HG03439 (cell line): ENCODE measurements around the gene EME2.

Source experiments
- ATAC-seq: cut with Tn5 transposase; IDR thresholded peaks from one replicate; pipeline ENCODE4 v1.9.1; 2021; ENCODE audit warnings: mild to moderate bottlenecking, moderate library complexity; ENCODE audit not compliant: unreplicated experiment

The EME2 gene

DNA sequence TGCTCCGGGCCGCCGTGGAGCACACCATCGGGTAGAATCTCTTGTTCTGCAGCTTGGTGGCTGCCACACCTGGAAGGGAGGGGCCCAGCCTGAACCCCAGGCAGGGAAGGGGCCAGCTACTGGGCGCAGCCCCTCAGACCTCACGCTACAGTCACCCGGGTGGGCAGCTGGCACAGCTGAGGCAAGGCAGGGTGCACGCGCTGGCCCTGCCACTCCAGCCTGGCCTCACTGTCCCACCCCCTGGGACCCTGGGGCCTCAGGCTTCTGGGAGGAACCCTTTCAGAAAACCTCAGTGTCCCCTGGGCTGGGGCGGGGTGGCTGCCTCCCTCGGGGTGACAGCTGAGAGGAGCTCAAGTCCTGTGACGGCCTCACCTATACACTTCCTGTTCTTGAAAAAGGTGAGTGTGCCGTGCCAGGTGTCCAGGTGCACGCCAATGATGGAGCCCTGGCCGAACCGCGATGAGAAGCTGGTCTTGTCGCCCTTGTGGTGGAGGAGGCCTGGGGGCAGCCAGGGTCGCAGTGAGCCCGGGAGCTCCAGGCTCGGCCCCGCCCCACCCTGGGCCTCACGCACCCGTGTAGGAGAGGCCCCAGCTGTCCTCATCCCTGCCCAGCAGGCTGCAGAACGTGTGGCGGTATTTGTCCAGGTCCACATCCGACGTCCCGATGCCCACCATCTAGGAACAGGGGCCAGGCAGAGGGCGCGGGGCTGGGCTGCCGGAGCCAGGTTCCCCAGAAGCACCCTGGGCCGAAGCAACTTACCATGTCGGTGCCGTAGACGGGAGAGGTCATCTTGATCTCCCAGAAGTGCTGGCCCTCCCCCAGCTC lies 5.0 kb downstream of the EME2 start:
- ATAC-seq, result no peak

DNA sequence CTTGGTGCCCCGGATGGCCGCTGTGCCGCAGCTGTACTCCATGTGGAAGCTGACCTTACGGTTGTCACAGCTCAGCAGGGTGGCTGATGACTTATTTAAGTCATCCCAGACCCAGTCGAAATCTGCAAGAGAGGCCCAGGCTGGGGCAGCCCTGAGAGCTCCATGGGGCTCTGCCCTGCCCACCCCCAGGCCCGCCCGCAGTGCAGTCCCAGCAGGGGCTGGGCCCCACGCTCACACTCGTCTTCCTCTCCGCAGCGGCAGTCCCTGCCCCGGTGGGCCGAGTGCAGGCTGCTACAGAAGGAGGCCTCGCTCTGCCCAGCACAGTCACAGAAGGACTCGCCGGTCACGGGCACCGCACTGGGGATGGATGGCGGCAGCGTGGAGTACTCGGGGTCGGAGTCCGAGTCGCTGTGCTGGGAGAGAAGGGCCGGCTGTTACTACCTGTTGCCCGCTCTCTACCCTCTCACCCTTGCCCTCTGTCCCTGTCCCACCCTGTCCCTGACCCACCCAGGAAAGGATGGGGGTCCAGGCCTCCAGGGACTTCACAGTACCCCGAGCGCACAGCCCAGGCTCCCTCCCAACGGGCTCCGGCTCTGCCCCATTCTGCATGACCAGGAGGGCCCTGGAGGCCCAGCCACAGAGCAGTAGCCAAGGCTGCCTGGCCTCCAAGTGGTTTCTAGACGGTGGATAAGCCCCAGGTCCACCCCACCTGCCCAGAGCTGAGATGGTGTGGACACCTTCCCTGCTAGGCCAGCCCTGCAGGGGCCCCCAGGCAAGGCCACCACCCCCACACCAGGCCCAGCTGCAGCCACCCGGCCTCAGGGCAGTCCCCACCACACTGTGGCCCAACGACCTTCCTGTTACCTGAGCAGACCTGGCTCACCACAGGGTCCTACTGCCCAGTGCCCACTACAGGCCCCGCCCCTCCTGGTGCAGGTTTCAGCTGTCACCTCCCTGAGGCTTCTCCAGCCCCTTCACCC lies 5.9 kb downstream of the EME2 start:
- no peak for ATAC-seq

DNA sequence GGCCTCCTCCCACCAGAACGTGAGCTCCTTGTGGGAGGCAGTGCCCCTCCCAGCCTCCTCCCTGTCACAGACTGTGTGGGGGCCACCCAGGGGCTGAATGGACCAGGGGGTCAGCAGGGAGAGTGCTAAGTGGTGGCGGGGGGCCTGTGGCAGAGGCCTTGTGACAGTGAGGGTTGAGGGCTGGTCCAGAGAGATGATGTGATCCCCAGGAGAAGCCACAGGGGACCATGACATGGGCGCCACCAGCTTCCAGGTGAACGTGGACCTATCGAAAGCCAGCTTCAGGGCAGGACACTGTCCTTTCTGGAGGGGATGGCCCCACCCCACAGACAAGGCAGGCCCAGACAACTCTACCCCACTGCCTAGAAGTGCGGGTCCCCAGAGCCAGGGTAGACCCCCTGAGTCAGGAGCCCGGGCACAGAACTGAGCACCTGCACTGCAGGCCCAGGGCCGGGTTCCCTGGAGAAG lies 6.7 kb downstream of the EME2 start:
- ATAC-seq, result no peak

DNA sequence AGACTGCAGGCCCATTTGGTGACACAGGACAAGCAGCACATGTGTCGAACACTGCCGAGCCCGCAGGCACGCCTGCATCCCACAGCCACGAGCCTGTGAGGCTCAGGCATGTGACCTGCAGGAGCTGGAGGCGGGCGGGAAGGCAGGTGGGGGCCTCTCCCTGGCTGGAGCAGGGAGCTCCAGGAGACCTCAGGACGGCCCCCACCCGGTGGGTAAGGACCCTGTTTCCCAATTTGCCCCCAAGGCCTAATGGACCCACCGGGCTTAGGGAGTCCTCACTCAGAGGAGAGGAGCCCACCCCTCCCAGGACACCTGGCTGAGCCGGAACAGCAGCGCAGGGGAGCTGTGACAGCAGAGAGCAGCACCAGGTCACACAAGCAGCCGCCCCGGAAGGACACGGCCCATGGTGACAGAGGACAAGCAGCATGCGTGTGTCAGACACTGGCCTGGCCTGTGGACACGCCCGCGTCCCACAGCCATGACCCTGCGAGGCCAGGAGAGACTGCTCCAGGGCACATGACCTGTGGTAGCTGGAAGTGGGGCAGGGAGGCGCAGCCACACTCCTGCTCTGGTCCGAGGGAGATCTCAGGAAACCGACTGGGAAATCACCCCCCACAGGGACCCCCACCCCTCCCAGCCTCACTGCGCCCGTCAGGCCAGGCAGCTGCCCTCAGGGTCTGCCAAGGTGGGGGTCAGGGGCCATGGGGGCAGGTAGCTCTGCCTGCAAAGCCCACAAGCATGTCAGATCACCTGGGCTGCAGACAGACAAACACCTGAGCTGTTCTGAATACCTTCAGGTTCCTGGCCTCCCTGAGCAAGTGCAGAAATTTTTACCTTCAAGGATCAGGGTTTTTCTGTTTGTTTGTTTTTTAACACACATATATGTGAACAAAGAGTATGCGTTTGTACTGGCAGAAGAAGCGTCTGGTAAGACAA lies 7.4 kb downstream of the EME2 start:
- ATAC-seq, result no peak

DNA sequence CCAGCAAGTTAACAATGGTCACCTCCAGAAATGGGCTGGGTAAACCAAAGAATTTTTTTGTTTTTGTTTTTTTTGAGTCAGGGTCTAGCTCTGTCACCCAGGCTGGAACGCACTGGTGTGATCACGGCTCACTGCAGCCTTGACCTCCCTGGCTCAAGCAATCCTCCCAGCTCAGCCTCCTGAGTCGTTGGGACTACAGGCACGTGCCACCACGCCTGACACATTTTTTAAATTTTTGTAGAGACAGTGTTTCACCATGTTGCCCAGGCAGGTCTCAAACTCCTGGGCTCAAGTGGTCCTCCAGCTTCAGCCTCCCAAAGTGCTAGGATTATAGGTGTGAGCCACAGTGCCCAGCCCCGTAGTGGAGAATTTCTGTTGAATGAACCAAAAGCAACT lies 8.1 kb downstream of the EME2 start:
- no peak for ATAC-seq

DNA sequence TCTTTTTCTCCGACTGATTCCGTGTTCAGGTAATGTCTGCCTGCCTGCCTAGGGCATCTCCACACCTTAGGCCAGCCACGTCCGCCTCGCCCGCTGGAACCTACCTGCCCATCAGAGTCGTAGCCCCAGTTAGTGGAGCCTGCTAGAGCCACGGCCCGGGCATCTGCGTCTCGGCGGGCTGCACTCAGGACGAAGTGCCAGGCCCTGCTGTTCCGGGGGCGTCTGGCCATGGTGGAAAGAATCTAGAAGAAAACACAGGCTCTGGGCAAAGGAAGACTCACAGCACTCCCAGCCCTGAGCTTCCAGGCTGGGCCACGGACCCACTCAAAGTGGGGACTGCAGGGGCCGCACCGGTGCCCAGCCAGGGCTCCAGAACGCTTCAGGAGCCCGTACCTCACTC lies 8.6 kb downstream of the EME2 start:
- no peak for ATAC-seq

DNA sequence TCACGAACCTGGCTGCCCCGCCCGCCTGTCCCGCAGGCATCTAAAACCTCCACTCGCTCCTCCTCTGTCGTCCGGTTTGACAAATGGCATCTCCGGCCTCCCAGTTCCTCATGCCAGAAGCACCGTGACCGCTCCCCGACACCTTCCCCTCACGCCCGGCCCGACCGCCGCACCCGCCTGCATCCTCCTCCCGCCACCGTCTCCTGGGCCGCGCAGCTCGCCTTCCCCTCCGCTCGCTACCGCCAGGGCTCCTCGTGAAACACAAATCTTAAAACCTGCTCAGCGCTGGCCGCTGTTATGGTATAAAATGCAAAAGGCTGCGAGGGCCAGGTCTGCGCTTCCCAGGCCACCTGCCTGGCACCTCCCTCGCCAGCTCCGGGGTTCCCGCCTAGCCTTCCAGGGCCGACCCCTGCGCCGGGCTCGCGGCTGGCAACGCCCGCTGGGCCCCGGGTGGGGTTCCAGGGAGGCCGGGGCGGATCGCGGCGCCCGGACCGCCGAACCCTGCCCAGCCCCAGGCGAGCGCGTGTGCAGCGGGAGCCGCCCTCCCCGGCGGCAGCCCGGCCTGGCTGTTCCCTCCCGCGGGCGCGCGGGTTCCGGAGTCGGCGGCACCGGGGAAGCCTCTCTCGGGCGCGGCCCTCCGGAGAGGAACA lies 9.3 kb downstream of the EME2 start:
- ATAC-seq, result no peak

DNA sequence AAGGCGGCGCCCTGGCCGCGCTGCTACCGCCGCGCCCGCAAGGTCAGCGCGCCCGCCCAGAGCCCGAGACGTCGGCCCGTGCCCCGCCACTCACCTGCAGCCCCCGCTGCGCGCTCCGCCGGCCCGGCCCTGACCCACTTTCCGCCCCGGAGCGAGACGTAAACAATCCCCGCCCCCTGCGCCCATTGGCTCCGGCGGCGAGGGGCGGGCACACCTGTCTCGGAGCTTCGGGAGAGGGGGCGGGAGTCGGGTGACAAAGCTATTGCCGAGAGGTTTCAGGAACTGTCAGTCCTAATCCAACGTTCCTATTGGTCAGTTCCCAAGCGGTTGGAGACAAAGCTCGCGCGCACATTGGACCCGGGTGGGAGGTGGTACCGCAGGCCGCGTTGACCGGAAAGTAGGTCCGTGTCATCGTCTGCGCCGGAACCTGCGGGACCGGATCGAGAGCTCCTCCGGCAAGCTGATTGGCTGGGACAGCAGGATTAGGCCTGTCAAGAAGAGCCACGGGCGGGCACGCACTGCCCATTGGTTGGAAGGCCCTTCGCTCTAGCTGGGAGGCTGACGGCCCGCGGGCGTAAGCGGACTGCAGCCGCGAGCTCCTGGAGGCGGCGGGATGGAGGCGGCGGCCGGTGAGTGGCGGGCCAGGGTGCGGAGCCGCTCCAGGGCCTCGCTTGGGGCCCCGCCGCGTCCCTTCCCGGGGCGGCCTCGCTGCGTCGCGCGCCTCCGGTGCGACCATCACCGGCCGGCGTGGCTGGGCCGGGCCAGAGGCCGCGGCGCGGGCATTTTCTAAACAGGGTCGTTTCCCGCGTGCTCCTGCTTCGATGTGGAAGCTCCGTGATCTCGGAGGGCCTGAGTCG lies 10.0 kb downstream of the EME2 start, which contains the start of the genes NUBP2 and SPSB3:
Gene NUBP2 (plus strand): TSS at position 553 of the 857 bp plus-strand sequence. CDS start 61 bp downstream, at position 614.
Gene SPSB3 (minus strand): TSS at position 164 of the 857 bp plus-strand sequence. CDS start 1,088 bp downstream, outside the sequence.
- peak; percentile 82 for ATAC-seq

DNA sequence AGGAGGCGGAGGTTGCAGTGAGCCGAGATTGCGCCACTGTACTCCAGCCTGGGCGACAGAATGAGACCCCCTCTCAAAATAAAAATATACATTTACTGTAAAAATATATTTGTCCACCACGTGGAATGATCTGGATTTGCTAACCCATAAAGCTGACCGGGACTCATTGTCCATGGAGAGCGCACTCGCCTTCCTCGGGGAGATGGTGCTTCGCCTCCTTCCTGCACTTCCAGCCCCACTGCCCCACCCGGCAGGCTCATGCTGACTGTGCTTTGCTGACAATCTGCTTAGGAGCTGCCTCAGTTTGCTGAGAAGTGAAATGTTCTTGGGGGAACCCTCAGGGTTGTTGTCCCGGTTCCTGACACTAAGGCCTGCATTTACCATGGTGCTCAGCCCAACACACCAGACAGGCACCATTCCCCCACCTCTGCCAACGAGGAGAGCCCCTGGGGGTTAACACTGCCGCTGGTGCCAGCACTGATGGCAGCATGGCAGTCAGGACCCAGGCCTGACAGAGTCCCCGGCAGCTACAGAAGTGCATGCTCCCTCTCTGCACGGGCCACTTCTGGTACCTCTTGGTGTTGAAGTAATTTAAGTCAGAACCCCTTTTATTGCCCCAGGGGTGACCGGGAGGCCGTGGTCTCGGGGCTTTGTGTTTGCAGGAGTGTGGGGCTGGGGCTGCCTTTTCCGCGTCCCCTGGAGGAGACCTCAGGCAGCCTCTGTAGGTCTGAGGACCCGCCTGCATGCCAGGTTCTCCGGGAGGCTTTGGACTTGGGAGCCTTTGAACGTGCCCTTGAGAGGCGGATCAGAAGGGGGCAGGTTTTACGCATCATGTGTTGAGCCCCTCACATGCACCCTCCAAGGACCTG lies 12.6 kb downstream of the EME2 start:
- ATAC-seq, result no peak

DNA sequence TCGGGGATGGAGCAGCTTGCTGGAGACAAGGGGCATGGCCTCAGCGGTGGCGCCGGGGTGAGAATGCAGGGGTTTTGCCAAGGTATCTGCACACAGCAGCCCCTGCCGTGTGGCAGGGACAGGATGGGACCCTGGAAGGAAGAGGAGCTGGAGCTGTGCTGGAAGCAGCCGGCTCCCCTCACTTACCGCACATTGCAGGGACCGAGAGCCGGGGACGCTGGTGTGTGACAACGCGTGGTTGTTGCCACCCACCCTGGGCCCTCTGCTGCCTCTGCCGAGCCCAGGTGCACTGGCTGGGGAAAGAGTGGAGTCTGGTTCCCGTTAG lies 13.2 kb downstream of the EME2 start:
- no peak for ATAC-seq

DNA sequence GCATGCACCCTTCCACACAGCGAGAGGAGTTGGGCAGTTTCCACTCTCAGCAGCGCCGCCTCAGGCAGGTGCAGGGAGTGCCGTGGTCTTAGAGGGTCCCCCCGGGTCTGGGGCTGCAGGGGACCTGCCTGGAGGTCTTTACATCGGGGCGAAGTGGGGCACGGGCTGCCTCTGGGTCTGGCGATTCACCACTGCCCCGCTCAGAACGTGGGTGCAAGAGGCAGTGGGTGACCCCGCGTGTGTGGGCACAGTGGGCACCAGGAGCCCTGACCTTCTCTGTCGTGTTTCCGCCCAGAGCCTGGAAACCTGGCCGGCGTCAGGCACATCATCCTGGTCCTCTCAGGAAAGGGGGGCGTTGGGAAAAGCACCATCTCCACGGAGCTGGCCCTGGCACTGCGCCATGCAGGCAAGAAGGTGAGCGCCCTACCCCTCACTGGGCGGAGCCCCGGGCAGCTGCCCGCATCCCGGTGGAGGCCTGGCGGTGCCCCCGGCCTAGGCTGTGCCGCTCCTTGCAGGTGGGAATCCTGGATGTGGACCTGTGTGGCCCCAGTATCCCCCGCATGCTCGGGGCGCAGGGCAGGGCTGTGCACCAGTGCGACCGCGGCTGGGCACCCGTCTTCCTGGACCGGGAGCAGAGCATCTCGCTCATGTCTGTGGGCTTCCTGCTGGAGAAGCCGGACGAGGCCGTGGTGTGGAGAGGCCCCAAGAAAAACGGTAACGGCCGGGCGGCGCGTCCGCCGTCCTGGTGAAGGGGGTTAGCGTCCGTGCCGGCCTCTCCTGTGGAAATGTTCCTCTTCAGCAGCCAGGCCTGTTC lies 13.8 kb downstream of the EME2 start:
- no peak for ATAC-seq

DNA sequence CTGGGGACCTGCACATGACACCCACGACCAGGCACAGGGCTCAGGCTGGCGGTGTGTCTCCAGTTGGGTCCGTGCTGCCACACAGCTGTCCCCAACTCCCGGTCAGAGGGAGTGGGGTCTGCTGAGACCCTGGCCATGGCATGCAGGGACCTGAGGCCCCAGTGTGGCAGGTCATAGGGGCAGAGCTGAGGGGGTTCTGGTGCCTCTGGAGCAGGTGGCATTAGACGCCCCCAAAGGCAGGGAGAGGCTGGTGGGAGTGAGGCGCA lies 14.4 kb downstream of the EME2 start:
- ATAC-seq, result no peak

DNA sequence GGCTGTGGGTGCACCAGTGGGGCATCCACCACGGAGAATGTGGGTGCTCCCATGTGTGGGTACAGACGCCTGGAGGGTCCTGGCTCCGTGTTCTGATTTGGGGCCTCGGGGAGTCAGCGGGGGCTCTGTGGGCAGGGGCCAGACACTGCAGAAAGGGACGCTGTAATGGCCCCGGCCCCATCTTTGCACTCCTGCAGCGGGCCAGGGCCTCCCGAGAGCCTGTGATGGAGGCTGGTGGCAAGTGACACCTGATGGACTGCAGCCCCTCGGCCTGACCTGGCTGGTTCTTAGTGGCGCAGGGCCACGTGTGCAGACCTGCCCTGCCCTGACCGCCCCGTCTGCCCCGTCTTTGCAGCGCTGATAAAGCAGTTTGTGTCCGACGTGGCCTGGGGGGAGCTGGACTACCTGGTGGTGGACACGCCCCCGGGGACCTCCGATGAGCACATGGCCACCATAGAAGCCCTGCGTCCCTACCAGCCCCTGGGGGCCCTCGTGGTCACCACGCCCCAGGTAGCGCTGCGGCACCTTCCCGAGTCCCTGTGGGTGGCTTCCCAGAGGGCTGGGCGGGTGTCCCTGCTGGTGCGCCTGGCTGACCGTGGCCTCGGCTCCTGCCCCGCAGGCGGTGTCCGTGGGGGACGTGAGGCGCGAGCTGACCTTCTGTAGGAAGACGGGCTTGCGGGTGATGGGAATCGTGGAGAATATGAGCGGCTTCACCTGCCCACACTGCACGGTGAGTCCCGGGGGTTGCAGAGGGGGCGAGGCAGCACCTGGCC lies 14.9 kb downstream of the EME2 start:
- ATAC-seq, result no peak

DNA sequence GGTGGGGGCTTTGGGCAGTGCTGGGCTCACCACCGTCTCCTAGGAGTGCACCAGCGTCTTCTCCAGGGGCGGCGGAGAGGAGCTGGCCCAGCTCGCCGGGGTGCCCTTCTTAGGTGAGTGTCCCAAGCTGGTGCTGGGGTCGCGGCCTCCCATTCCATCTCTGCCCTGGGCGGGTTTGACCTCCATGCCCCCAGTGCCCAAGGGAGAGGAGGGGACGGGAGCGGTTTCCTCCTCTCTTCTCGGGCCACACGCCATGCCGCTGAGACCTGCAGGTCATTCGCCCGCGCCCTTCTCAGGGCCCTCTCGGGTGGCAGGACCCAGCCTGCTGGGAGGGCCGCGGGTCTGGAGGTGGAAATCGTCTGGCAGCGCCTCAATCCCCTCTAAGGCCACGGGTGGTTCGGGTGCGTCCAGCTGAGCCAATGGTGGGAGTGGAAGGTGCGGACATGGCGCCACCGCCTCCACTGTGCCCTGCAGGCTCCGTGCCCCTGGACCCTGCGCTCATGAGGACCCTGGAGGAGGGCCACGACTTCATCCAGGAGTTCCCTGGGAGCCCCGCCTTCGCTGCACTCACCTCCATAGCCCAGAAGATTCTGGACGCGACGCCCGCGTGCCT lies 15.6 kb downstream of the EME2 start:
- ATAC-seq, result no peak

DNA sequence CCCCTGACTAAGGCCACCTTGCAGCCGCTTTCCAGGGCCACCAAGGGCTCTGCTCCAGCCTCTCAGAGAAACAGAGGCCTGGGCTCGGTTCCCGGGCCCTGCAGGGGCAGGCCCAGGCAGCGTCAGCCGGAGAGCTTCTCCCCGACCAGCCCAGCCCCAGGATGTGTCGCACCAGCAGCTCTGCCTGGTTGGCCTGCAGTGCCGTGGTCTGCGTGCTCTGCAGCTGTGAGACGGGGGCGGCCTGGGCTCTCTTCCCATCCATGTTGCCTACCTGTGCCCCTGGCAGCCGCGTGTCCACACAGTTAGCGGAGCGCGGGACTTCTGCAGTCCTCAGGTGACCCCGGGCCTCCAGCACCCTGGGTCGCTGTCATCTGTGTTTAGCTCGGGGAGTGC lies 16.1 kb downstream of the EME2 start:
- no peak for ATAC-seq

DNA sequence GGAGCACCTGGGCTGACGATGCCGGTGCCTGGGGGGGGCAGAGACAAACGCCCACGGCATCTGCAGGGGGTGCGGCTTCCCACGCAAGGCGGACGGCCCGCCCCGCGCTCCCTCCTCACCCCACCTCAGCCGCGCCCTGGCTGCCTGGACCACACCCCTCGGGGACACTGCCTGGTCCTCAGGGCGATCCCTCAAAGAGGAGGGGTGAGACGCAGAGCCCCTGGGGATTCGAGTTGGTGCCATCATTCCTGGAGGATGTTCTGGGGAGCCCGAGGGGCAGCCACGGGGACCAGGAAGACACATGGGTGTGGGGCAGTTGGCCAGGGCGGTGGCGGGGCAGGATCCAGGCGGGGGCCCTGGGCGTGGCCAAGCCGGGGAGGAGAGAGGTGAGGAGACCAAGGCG lies 17.0 kb downstream of the EME2 start:
- no peak for ATAC-seq

DNA sequence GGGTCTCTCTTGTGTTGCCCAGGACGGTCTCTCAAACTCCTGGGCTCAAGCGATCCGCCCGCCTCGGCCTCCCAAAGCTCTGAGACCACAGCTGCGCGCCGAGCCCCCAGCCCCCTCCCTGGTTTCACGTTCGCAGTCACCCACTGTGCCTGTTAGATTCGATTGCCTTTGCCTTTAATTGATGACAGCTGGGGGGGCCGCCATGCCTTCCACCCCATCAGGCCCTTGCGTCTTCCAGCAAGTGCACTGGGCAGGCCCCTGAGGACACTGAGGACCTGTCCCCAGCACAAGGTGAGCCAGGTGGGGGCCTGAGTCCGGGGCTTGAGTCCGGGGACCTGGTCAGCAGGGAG lies 17.6 kb downstream of the EME2 start:
- ATAC-seq, result no peak
